NCI-H146 (cell line): ENCODE data around the gene HOXB6.

Source experiments
- DNase-seq: peaks from one replicate; lab custom pipeline; 2025; lab: John Stamatoyannopoulos, UW

HOXB6 gene

GRCh38 chr17:48565925-48566710 lies 38.7 kb downstream of the HOXB6 start:
- no peak for DNase-seq

DNA sequence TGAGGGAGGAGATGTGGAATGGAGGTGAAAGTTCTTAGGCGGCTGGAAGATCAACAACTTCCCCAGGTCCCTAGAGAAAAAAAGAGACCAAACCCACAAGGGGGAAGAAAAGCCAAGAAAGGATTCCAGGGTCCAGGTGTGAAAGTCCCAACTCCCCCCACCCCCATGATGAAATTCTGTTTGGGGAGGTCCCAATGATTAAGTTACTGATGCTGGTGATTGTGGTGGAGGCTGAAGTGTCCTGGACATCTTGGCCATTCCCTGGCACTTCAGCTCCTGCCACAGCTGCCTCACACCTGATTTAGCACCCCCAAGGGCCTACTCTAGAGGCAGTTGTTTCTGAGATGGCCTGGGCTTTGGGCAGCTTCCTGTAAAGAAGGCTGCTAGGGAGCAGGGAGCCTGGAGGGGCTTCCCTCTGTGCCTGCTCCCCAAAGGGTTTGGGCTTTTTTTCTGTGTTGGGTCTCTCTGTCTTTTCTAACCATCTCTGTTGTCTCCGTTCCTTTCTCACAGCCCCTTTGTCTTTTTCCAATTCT lies 39.7 kb downstream of the HOXB6 start:
- no peak for DNase-seq

- DNase-seq = peak; percentile 59
Observed at GRCh38 chr17:48564188-48565021, 40.4 kb downstream of the HOXB6 start.

GRCh38 chr17:48563867-48564187 lies 41.0 kb downstream of the HOXB6 start:
- no peak for DNase-seq

DNA sequence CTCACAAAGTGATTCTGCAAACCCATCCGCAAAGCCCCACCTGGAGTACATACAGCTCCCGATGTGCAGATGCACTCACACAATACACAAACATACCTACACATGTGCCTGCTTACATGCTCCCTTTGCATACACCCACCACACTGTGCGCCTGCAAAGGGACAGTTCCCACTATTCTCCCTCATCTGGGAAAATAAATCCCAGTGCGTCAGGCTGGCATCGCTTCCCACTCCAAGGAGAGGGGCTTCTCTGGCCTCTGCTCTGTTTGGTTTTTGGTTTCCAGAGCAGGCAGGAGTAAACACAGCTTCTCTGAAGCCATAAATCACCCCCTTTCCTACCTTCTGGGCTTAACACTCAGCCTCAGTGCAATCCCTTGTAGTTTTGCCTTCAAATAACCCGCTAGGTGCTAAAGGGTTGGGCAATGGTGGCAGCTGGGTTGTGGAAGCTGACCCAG lies 41.4 kb downstream of the HOXB6 start:
- DNase-seq = peak; percentile 11

DNA sequence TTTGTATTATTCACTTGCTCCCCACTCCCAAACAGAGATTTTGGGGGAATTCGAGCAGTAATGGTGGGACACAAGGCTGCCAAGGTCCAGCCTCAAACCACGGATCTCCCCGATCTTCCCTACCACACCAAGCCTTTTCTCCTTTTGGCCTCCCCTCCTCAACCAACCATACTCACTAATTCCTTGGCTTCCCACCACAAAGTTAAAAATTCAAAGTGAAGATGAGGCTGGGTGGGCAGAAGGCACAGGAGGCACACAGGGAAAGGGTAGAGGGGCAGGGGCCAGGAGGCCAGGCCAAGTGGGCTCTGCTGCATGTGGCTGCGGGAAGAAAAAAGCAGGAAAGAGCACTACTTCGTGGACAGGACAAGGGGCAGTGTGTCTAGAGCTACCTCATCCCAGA lies 41.9 kb downstream of the HOXB6 start:
- DNase-seq = no peak

DNA sequence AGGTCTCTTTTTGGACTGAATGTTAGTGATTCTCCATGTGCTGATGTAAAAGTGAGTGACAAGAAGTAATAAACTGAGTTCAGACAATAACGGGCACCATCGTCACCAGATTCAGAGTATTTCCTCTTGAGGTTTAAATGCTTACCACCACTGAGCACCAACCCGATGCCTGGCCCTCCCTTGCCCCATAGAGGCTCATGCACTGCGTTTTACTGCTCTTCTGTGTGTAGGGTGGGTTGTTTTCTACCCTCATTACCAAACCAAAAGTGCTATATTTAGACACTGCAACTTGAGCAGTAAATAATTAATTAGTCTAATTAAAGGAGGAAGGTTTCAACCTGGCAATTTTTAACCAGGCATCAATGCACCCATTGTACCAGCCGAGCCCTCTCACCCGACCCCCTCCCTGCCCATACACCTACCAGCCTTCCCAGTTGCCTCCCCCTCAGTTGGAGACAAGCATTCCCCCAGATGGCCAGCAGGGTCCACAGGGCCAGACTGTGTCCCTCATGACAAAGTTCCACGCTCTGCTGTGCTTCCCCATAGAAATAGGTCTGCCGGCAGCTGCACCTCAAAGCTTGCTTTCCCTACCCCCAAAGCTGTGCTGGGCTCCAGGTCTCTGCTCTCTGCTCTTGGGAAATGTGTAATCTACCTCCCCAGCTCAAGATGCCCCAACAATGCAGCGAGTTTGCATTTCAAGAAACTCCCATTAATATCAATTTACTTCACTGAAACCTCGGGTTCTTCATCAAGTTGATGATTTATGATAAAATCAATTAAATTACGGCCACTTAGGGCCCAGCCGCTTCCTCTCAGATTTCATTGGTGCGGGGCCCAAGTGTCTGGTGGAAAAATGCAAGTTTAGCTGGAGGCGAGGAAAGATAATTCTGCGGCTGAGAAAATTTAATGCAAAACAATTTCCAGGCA lies 42.6 kb downstream of the HOXB6 start:
- DNase-seq = peak; percentile 34

DNA sequence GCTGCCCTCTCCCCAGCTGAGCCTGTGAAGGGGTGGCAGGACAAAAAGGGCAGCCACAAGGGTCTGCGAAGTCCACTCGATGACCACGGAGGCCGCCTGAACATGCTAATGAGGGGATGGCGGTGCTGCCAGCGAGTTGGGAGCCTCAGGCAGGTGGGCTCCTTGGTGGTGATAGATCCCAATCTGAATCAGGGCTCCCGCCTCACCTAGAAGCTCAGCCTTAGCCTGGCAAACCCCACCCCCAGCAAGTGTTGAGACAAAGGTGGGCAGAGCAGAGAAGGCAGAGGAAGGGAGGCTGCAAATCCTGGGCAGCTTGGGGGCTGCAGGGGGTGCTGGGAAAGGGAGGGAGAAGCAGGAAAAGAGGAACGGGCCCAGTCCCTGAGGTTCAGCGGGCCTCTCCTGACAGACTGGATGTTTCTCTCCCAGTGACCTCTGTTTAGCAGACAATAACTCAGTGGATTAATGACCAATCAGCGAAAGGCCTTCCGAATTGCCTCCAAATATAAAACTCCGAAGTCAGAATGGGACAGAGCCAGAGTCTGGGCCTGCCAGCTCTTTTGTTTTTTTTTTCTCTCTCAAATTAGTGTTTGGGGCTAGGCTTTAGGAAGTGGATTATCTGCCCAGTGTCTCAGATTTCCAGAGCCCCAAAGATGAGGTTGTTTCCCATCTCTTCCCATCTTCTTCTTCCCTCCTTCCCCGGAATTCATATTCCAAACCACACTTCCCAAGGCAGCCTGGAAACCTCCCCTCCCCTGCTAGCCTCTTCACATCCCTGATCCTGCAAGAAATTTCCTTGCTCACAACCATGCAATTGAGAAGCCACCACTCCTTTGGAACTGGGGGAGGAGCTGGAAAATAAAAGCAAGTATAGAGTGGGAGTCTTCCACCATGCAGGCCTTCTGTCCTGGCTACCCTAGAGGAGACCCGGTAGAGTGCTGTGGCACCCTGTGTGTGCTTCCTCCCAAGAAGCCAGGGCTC lies 44.7 kb downstream of the HOXB6 start:
- no peak for DNase-seq

- no peak for DNase-seq
Observed at GRCh38 chr17:48559122-48559839, 45.5 kb downstream of the HOXB6 start.

DNA sequence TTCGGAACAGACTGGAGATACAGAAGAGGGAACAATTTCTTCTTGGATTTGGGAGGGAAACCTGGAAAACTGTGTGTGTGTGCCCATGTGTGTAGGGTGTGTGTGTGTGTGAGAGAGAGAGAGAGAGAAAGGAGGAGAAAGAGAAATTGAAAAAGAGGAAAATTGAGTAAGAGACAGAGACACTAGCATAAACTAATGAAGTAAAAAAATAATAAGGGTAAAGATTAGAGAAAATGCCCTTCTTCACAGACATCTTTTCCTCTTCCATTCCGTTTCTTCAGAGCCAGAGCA lies 46.0 kb downstream of the HOXB6 start:
- DNase-seq = no peak

DNA sequence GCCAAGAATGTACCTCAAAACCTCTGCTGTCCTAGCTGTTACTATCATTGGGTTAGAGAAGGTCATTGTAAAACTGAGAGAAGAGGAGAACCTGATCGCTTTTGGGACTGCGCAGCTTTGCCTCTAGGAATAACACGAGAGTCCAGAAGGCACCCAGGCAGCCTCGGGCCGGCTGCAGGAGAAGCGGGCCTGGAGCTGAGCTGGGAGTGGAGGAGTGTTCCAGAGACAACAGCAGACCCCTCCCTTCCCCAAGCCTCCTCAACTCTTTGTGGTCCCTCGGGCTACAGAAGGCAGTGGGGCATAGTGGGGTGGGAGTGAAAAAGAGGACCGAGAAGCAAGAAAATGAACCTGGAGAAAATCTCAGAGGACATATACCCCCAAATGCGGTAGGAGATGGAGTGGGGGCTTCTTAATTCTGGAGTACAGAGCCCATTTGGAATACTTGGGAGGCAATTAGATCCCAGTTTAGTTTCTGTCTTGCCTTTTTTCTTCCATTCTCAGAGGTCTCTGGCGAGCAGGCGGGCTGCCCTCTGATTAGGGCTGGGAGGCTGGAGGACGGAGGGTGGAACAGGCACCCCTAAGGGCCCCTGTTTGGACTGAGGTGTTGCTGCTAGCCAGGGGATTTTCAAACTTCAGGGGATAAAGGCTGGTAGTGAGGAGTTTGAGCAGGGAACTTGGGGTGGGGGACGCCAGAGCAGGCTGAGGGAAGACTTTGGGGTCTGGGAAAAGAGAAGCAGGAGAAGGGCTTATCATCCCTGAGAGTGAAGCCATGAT lies 46.5 kb downstream of the HOXB6 start:
- no peak for DNase-seq

- no peak for DNase-seq
Observed at GRCh38 chr17:48556576-48557401, 48.0 kb downstream of the HOXB6 start.

DNA sequence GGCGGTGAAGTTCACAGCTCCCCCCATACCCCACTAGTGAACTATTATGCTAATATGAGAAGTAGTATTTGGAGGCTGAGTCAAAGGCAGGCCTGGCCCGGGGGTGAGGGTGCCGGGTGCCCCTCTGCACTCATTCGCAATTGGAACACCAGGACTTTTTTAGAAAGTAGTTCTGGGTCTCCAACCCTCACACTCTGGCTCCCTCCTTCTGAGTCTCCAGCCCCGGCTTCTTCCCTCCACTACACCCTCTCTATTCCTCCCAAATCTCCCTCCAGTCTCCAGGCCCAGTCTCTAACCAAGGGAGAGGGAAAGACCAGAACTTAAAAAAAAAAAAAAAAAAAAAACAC lies 48.6 kb downstream of the HOXB6 start:
- no peak for DNase-seq

DNA sequence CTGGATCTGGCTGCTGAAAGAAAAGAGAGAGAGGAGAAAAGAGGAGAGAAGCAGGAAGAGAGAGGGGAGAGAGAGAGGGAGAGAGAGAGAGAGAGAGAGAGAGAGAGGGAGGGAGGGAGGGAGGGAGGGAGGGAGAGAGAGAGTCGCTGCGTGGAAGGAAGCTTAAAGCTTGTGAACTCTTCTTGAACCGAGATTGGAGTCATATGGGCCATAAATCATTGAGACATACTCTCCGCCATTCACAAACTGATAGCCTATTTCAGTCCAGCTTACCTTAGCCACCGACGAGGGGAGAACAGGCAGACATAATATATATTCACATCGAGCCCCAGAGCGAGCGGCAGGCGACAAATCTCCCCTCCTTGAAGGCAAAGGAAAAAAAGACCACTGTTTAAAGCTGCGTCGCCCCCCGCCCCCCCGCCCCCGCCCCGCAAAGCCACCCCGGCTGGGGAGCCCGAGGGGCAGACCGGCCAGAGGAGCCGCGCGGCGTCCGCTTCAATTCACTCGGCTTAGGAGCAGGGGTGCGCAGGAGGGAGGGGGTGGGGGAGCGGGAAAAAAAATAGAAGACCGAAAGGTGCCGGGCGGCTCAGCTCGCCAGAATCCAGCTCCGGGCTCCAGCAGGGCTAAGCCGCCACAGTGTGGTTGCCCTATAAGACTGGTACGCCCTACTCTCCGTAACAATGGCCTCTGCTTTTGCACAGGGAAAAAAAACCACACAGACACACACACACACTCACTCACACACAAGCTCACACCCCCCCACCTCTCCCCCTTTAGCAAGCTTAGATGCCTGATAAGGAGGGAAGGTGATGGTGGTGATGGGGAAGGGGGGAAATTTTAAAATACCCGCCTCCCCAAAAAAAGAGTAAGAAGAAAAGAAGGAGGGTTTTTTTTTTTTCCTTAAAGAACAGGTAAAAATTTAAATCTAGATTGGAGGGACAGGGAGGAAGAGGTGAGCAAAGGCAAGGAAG lies 49.2 kb downstream of the HOXB6 start:
- DNase-seq = peak; percentile 81

DNA sequence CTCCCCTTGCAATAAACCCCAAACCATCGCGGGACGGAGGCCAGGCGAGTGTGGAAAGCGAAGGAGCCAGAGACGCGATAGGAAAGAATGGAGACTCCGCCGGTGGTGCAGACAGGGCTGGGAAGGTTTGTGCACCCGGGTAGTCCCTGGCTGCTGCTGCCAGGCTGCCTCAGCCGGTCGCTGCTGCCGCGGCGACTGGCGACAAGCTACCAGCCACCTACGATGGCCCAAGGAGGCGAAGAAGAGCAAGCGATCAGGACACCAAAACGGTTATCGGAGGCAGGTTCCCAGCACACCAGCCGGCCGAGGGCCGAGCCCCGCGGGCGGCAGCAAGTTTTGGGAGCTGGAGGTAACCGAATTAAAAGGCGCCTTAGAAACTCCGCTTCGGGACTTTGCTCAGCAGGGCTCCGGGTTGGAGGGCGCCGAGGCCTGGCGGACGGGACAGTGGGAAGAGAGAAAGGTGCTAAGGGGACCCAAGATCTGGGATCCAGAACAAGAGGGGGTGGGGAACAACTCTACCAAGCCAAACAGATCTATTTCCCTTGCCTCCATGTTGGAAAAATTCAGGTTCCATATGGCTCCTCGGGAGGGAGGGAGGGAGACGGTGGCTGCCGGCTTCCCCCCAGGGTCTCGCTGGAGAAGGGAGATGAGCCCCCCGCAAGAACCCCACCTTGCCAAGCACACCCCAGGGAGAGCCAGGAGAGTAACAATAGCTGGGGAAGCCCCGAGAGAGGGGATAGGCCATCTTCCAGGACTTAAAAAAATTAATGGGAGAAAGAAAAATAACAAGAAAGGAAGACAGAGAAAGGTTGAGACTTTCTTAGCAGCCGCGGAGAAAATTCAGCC lies 50.2 kb downstream of the HOXB6 start:
- peak; percentile 34 for DNase-seq

DNA sequence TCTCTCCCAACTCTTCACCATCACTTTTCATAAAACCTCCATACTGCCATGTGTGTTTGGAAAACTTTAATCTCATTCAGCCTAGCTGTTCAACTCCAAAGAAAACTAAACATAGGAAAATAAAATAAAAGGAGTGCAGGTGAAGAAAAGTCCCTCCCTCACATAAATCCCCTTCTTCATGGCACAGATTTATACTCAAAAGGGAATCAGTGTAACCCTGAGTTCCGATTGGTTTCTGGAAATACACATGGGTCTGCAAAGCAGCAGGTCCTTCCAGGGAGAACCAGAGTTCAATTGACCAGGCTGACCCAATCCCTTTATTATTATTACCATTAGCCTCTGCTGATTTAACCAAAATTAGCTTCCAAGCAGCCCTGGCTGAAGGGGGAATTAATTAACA lies 51.0 kb downstream of the HOXB6 start:
- no peak for DNase-seq

DNA sequence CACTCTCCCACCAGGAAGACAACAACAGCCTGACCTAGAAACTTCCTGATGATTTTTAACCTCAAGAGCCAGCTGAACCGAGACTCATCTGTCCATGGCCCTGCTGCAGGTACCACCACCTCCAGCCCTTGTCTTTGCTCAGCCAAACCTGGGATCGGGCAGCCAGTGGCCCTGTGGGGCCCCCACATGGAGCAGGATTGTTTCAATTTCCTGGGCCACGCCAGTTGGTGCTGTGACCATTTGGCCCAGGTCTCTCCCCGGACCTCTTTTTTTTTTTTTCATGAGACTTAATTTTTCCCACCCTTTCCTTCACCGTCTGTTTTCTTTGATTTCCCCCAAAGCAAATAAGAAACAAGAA lies 51.6 kb downstream of the HOXB6 start:
- DNase-seq = no peak
